Choroid plexus epithelial cell (primary cell): Measurements from ENCODE around the gene ORM1.

Experiments
- DNase-seq: peaks from one replicate; pipeline ENCODE4 v3.0.0-alpha.2; 2010; ENCODE audit warnings: low read depth
- H3K4me3 ChIP-seq: 2 replicates; pipeline ENCODE4 v1.5.1; 2011; ENCODE audit warnings: low read depth, mild to moderate bottlenecking, control low read depth, low read length, moderate library complexity
- CTCF ChIP-seq: conservative IDR thresholded peaks from 2 replicates; pipeline ENCODE4 v1.5.1; 2011; ENCODE audit warnings: low read depth, mild to moderate bottlenecking, control low read depth, inconsistent platforms, low read length, moderate library complexity

The ORM1 gene

GRCh38 chr9:114308361-114308950, 14.4 kb upstream of the ORM1 start:
- no peak for DNase-seq
- no peak overlapping the region for H3K4me3 ChIP-seq
- TF ChIP-seq CTCF: no peak

GRCh38 chr9:114309096-114309495, 13.8 kb upstream of the ORM1 start:
- no peak for TF ChIP-seq CTCF
- no peak overlapping the region for H3K4me3 ChIP-seq
- DNase-seq: no peak

GRCh38 chr9:114310471-114311450, 12.1 kb upstream of the ORM1 start:
- TF ChIP-seq CTCF: no peak
- no peak overlapping the region for H3K4me3 ChIP-seq
- DNase-seq: no peak

- TF ChIP-seq CTCF: no peak
- no peak for DNase-seq
- no peak overlapping the region for H3K4me3 ChIP-seq
These were observed 11.1 kb upstream of the ORM1 start for GRCh38 chr9:114311571-114312512.

GRCh38 chr9:114312513-114312875, 10.4 kb upstream of the ORM1 start:
- no peak for DNase-seq
- no peak overlapping the region for H3K4me3 ChIP-seq
- no peak for TF ChIP-seq CTCF

GRCh38 chr9:114313186-114313585, 9.7 kb upstream of the ORM1 start:
- no peak for DNase-seq
- TF ChIP-seq CTCF: no peak
- no peak overlapping the region for H3K4me3 ChIP-seq
